Keratinocyte (primary cell): ENCODE data around the gene DACH1. TPM values are rescaled to one million over a fixed set of nuclear protein-coding genes. Genes with fewer than 3 reads are reported as not detected.

ENCODE experiments used
- DNase-seq: peaks from one replicate; pipeline ENCODE4 v3.0.0-alpha.2; 2011; ENCODE audit warnings: low read depth, missing footprints, low spot score
- FAIRE-seq: peaks from 2 replicates; lab custom pipeline; 2011; peaks lifted over from hg19 to GRCh38; lab: Jason Lieb, UNC
- H2AFZ ChIP-seq: 2 replicates; pipeline ENCODE4 v1.6.0; 2012; ENCODE audit warnings: low read length, control low read depth, inconsistent platforms; ENCODE audit not compliant: control insufficient read depth
- H3K27ac ChIP-seq: 2 replicates; pipeline ENCODE4 v1.5.1; 2011; ENCODE audit warnings: low read length; ENCODE audit not compliant: control insufficient read depth, insufficient read depth
- H3K27me3 ChIP-seq: 3 replicates; pipeline ENCODE4 v1.6.0; 2011; ENCODE audit warnings: low read length; ENCODE audit not compliant: control insufficient read depth, insufficient read depth; ENCODE audit errors: extremely low read depth
- H3K36me3 ChIP-seq, 2 experiments: 2 replicates in 1 of 2; 3 replicates in 1 of 2; pipeline ENCODE4 v1.5.1; 2011; ENCODE audit warnings: low read length in 2 of 2, mild to moderate bottlenecking in 1 of 2; ENCODE audit not compliant: control insufficient read depth in 2 of 2, insufficient read depth in 2 of 2; ENCODE audit errors: extremely low read depth in 1 of 2
- H3K4me1 ChIP-seq: 3 replicates; pipeline ENCODE4 v1.5.1; 2011; ENCODE audit warnings: low read length; ENCODE audit not compliant: control insufficient read depth, insufficient read depth; ENCODE audit errors: extremely low read depth
- H3K4me2 ChIP-seq: 3 replicates; pipeline ENCODE4 v1.6.0; 2011; ENCODE audit warnings: low read depth, low read length; ENCODE audit not compliant: control insufficient read depth, insufficient read depth; ENCODE audit errors: extremely low read depth
- H3K4me3 ChIP-seq, 3 experiments: fragments of 200-600 bp in 1 of 3; sonication (generic) in 1 of 3; 2 replicates in 2 of 3; 3 replicates in 1 of 3; pipeline ENCODE4 v1.5.1; 2011 to 2016; ENCODE audit warnings: low read length in 3 of 3, mild to moderate bottlenecking in 3 of 3, control low read depth in 2 of 3, inconsistent platforms in 1 of 3, low read depth in 1 of 3, mixed read lengths in 1 of 3, mixed run types in 1 of 3, moderate library complexity in 1 of 3; ENCODE audit not compliant: control insufficient read depth in 2 of 3, insufficient read depth in 2 of 3; ENCODE audit errors: extremely low read depth in 1 of 3
- H3K79me2 ChIP-seq: 2 replicates; pipeline ENCODE4 v1.6.0; 2012; ENCODE audit warnings: low read length; ENCODE audit not compliant: control insufficient read depth, insufficient read depth
- H3K9ac ChIP-seq: 3 replicates; pipeline ENCODE4 v1.6.0; 2011; ENCODE audit warnings: low read length; ENCODE audit not compliant: control insufficient read depth, insufficient read depth; ENCODE audit errors: extremely low read depth
- H3K9me1 ChIP-seq: 3 replicates; pipeline ENCODE4 v1.6.0; 2011; ENCODE audit warnings: low read length; ENCODE audit not compliant: control insufficient read depth, insufficient read depth; ENCODE audit errors: extremely low read depth
- H3K9me3 ChIP-seq: 2 replicates; pipeline ENCODE4 v1.5.1; 2012; ENCODE audit warnings: low read depth, low read length; ENCODE audit not compliant: control insufficient read depth
- H4K20me1 ChIP-seq: 3 replicates; pipeline ENCODE4 v1.6.0; 2011; ENCODE audit warnings: low read length; ENCODE audit not compliant: control insufficient read depth, insufficient read depth; ENCODE audit errors: extremely low read depth
- EZH2 ChIP-seq: IDR thresholded peaks from one replicate; pipeline ENCODE4 v1.6.1; 2012; ENCODE audit warnings: inconsistent platforms, mild to moderate bottlenecking, low read length, moderate library complexity
- dilution Hi-C: fragments of 300-500 bp; cut with MboI; formaldehyde crosslinking; loops from one replicate; pipeline ENCODE4 v1.7.0; 2020; ENCODE audit warnings: low sequenced_read_pairs; ENCODE audit not compliant: extremely low pct_ligation_motif_present
- polyA plus RNA-seq, 5 experiments: library from polyadenylated mRNA; depleted of rRNA in 3 of 5; stranded (reverse) in 3 of 5; stranded (forward) in 1 of 5; unstranded in 1 of 5; fragments of >200 nt; gene quantifications; 1 replicate in 1 of 5; 2 replicates in 3 of 5; 3 replicates in 1 of 5; pipeline versions ENCODE4 v1.2.1 to v1.2.3, GENCODE V29; 2011 to 2012; ENCODE audit warnings: missing spikeins in 2 of 5, low read depth in 1 of 5, low replicate concordance in 1 of 5
- TF ChIP-seq, protein P1 (sequence below), 3 experiments: IDR thresholded peaks in 1 of 3; conservative IDR thresholded peaks in 1 of 3; optimal IDR thresholded peaks in 1 of 3; 2 replicates in 2 of 3; 3 replicates in 1 of 3; pipeline versions ENCODE3 to v1.5.1; 2011; ENCODE audit warnings: low read length in 3 of 3, mild to moderate bottlenecking in 3 of 3, moderate library complexity in 2 of 3, control low read depth in 1 of 3, inconsistent platforms in 1 of 3; ENCODE audit not compliant: insufficient read depth in 2 of 3; ENCODE audit errors: extremely low read depth in 1 of 3

DACH1 gene
- polyA plus RNA-seq, 1 donor (not counting 4 experiments of a cell fraction or from before 2014, with no cell fraction given): not detected

DNA sequence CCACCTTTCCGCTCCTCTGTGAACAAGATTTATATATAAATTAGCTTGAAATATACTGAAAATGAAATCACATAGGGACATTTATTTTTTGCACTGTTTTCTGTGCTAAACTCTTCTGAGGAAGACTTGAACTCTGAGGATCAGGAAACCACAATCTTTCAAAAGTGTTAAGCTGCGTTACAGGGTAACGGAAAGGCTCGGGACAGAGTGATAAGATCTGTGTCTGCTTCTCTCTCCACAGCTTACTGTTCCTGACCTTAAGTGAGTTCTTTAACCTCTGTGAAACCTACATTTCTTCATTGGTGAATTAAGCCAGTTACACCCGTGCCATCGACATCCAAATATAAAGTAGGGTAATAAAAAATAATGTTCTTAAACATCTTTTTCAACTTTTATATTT is 38.9 kb downstream of the DACH1 start:
- DNase-seq (no peak), FAIRE-seq (no peak)
- no peaks in the 10 kb centered on the region for H3K36me3 ChIP-seq
- TF ChIP-seq, protein P1, sequence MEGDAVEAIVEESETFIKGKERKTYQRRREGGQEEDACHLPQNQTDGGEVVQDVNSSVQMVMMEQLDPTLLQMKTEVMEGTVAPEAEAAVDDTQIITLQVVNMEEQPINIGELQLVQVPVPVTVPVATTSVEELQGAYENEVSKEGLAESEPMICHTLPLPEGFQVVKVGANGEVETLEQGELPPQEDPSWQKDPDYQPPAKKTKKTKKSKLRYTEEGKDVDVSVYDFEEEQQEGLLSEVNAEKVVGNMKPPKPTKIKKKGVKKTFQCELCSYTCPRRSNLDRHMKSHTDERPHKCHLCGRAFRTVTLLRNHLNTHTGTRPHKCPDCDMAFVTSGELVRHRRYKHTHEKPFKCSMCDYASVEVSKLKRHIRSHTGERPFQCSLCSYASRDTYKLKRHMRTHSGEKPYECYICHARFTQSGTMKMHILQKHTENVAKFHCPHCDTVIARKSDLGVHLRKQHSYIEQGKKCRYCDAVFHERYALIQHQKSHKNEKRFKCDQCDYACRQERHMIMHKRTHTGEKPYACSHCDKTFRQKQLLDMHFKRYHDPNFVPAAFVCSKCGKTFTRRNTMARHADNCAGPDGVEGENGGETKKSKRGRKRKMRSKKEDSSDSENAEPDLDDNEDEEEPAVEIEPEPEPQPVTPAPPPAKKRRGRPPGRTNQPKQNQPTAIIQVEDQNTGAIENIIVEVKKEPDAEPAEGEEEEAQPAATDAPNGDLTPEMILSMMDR (optimal IDR thresholded peaks at IDR 0.05 in 1 of 3, IDR thresholded peaks at IDR 0.05 in 1 of 3, conservative IDR thresholded peaks at IDR 0.05 in 1 of 3; ENCODE audit: extremely low read depth in 1 of 3, insufficient read depth in 2 of 3, low read length in 3 of 3): no peak
- TF ChIP-seq EZH2: no peak
- no peak overlapping the region for H3K4me3 ChIP-seq
- no peaks in the 10 kb centered on the region for H4K20me1 ChIP-seq
- no peaks in the 10 kb centered on the region for H3K79me2 ChIP-seq
- H3K4me2 ChIP-seq: no peak overlapping the region
- H3K9me1 ChIP-seq: no peaks in the 10 kb centered on the region
- no peak overlapping the region for H3K9ac ChIP-seq
- dilution Hi-C loops: no loop called here
- no peak overlapping the region for H2AFZ ChIP-seq
- no peaks in the 10 kb centered on the region for H3K9me3 ChIP-seq
- H3K27ac ChIP-seq: no peak overlapping the region
- H3K27me3 ChIP-seq: no peaks in the 10 kb centered on the region
- no peaks in the 10 kb centered on the region for H3K4me1 ChIP-seq

DNA sequence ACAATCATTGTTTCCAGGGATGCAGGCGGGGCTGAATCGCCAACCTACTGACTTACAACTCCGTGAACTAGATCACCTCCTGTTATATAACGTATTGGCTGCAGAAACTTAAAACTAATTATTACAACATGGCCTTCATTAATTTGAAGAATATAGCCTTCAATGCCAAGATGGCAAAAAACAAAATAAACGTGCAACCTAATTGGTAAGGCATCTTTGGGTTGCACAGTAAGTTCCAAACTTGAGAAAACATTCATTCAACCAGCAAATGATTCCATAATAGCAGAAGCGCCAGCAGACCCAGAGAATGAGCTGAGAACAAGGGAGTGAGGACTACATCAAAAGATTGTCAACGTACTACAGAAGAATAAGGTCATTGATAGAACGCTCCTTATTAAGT is 39.8 kb downstream of the DACH1 start:
- no peaks in the 10 kb centered on the region for H3K36me3 ChIP-seq
- H3K4me1 ChIP-seq: no peaks in the 10 kb centered on the region
- no peaks in the 10 kb centered on the region for H3K79me2 ChIP-seq
- no peaks in the 10 kb centered on the region for H3K9me3 ChIP-seq
- dilution Hi-C loops: no loop called here
- no peak overlapping the region for H2AFZ ChIP-seq
- FAIRE-seq (no peak), DNase-seq (no peak)
- no peaks in the 10 kb centered on the region for H3K27me3 ChIP-seq
- H3K4me3 ChIP-seq: no peak overlapping the region
- no peak overlapping the region for H3K4me2 ChIP-seq
- no peak overlapping the region for H3K9ac ChIP-seq
- H3K9me1 ChIP-seq: no peaks in the 10 kb centered on the region
- TF ChIP-seq, protein P1 (optimal IDR thresholded peaks at IDR 0.05 in 1 of 3, IDR thresholded peaks at IDR 0.05 in 1 of 3, conservative IDR thresholded peaks at IDR 0.05 in 1 of 3; ENCODE audit: extremely low read depth in 1 of 3, insufficient read depth in 2 of 3, low read length in 3 of 3): no peak
- no peak for TF ChIP-seq EZH2
- no peaks in the 10 kb centered on the region for H4K20me1 ChIP-seq
- no peak overlapping the region for H3K27ac ChIP-seq
